Choroid plexus epithelial cell (primary cell): ENCODE measurements around the gene ESR1.
"Not testable (repeated sequence)": the region's sequence is repeated elsewhere in the genome, so short reads cannot be mapped to it uniquely, and the experiment has no call there.

Source experiments
- DNase-seq: peaks from one replicate; pipeline ENCODE4 v3.0.0-alpha.2; 2010; ENCODE audit warnings: low read depth
- H3K4me3 ChIP-seq: 2 replicates; pipeline ENCODE4 v1.5.1; 2011; ENCODE audit warnings: low read depth, mild to moderate bottlenecking, control low read depth, low read length, moderate library complexity
- TF ChIP-seq, protein P1 (sequence below): conservative IDR thresholded peaks from 2 replicates; pipeline ENCODE4 v1.5.1; 2011; ENCODE audit warnings: low read depth, mild to moderate bottlenecking, control low read depth, inconsistent platforms, low read length, moderate library complexity

Gene ESR1

DNA sequence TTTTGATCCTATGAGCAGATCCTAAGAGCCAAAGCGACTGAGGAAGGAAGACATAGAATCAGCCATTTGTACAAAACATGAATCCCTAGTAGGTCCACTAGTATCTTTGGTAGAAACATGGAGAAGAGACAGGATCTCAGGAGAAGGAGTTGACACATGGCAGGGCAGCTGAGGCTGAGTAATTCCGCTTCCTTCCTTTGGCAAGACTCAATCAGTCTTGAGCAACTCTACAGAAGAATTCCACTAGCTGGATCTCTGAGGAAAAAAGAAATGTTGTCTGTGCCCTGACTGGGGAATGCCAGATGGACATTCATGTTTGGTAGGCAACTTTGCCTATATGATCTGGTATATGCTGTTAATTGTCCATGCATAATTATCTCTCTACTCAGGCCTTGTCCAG, 35.3 kb downstream of the ESR1 start:
- TF ChIP-seq, protein P1, sequence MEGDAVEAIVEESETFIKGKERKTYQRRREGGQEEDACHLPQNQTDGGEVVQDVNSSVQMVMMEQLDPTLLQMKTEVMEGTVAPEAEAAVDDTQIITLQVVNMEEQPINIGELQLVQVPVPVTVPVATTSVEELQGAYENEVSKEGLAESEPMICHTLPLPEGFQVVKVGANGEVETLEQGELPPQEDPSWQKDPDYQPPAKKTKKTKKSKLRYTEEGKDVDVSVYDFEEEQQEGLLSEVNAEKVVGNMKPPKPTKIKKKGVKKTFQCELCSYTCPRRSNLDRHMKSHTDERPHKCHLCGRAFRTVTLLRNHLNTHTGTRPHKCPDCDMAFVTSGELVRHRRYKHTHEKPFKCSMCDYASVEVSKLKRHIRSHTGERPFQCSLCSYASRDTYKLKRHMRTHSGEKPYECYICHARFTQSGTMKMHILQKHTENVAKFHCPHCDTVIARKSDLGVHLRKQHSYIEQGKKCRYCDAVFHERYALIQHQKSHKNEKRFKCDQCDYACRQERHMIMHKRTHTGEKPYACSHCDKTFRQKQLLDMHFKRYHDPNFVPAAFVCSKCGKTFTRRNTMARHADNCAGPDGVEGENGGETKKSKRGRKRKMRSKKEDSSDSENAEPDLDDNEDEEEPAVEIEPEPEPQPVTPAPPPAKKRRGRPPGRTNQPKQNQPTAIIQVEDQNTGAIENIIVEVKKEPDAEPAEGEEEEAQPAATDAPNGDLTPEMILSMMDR: no peak
- H3K4me3 ChIP-seq: no peak overlapping the region
- no peak for DNase-seq

DNA sequence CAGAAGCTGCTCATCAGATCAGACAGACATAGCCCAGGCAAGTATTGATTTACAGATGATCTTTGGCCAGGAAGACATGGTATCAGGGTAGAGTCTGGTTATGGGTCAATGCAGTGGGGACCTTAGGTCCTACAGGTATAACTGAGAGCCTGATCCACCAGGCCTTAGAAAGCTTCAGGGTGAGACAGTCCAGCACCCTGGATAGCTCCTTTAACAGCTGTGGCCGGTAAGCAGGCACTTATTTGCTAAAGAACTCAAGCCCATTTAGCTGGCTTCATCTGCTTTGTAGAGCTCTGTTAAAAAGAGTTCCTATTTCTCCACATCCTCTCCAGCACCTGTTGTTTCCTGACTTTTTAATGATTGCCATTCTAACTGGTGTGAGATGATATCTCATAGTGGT, 39.6 kb downstream of the ESR1 start:
- peak; percentile 75 for DNase-seq
- no peak overlapping the region for H3K4me3 ChIP-seq
- TF ChIP-seq, protein P1: no peak

- no peak overlapping the region for H3K4me3 ChIP-seq
- TF ChIP-seq, protein P1: no peak
- no peak for DNase-seq
Measured at GRCh38 chr6:151850479-151851003, 43.1 kb downstream of the ESR1 start.

DNA sequence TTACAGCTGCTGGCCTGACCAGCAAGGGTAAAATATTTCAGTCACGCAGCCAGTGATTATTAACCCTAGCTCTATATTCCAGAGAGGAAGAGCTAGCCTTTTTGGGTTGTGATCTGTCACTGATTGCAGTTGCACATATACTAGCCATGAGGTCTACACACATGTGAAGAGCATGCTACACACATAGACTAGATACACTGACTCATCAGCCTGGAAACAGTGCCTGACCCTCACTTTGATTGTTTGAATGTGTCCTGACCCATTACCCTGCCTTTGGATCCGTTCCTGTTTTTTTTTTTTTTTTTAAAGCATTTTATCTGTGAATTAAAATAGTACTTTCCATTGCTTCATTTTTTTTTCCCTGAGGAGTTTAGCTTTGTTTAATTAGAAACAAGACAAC, 50.8 kb downstream of the ESR1 start:
- no peak overlapping the region for H3K4me3 ChIP-seq
- TF ChIP-seq, protein P1: no peak
- DNase-seq: no peak

DNA sequence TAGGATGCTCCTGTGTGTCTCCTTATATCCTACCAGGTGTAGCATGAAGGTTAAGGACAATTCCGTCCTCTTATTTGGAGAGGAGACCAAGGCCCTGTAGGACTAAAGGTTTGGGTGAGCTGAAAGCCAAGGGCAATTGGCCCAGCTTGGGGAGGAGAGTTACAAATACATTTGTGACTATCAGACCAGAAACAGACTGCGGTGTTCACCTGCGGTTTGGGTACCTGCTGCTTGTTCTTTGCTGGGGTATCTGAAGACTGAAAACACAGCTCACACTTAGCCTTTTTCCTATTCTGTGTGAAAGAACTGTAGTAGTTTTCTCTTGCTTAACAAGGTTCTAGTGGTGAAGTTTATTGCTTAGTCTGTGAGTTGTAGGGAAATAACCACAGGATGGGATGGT, 55.0 kb downstream of the ESR1 start:
- H3K4me3 ChIP-seq: no peak overlapping the region
- TF ChIP-seq, protein P1: no peak
- no peak for DNase-seq

GRCh38 chr6:151867361-151867869, 59.9 kb downstream of the ESR1 start:
- not testable (repeated sequence) for DNase-seq, H3K4me3 ChIP-seq

- no peak overlapping the region for H3K4me3 ChIP-seq
- DNase-seq: no peak
- TF ChIP-seq, protein P1: no peak
Measured at GRCh38 chr6:151869345-151869744, 61.9 kb downstream of the ESR1 start.
